NT2/D1 (cell line): ENCODE results near the gene ZNF615.

Experiments
- SUZ12 ChIP-seq: IDR thresholded peaks from 2 replicates; pipeline ENCODE4 v1.6.1; 2011; ENCODE audit not compliant: insufficient read length, insufficient read depth; ENCODE audit errors: extremely low read depth
- ZNF274 ChIP-seq: IDR thresholded peaks from 2 replicates; pipeline ENCODE4 v1.6.1; 2011; ENCODE audit warnings: mild to moderate bottlenecking, low read depth, low read length

DNA sequence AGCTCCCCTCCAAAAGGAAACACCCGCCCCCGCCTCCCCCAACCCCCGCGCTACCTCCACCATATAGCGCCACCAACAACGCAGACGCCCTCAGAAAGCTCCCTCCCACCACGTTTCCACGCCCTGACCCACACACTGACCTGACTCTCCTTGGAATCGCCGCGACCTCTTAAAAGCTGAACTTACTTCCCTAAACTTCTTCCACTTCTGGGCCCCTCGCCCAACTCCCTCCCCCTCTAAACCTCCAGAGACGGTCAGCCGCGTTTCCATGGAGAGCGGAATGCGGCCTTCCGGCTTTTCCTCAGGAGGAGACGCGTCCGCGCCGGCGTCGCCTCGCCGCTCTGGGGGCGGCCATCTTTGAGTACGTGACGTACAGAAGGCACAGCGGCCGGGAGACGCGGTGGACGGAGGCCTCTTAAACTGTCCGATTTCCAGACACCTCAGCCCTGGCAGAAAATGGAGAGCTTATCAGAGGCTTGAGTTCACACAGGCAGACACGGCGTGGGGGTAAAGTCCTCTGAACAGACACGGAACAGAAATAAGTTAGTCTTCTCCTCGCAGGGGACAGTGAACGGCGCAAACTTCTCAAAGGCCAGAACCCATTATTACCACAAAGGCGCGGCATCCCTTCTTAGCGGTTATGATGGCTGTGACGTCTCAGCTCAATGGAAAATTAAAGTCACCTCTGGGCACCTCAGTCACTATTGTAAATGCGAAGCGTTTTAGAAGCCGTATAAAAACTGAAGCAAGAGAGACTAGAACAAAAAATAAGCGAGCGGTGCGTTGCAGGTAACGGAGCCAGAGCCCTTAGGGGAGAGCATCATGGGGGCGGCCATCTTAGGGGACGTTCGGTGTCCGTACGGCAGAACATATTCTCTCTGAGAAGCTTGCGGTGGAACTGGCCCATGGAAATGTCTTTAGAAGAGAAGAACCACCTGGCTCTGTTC is 40.8 kb upstream of the ZNF615 start, which contains the start of gene ZNF432:
- TF ChIP-seq SUZ12 (no peak), ZNF274 (no peak)
